Adrenal gland (tissue), 12 donors: ENCODE measurements around the gene ERC2. TPM values are rescaled to one million over a fixed set of nuclear protein-coding genes. Genes with fewer than 3 reads are reported as not detected.

Experiments
- DNase-seq, 7 donors: peaks; one replicate each; pipeline ENCODE4 v3.0.0-alpha.2; 2019 to 2020
- H3K27ac ChIP-seq, 5 donors: fragments of 200-600 bp; sonication (generic) in 4 of 5; 1 replicate in 3 of 5; 2 replicates in 2 of 5; pipeline versions ENCODE4 v1.5.1 to v1.8.0; 2016 to 2020; ENCODE audit warnings: mild to moderate bottlenecking in 1 of 5
- H3K27me3 ChIP-seq: fragments of 200-600 bp; 2 replicates; pipeline ENCODE4 v1.8.0; 2021
- H3K36me3 ChIP-seq, 2 donors: fragments of 200-600 bp; replicated peaks in 1 of 2; 1 replicate in 1 of 2; 2 replicates in 1 of 2; pipeline versions ENCODE4 v1.5.1 to v1.8.0; 2018 to 2022
- H3K4me1 ChIP-seq, 2 donors: fragments of 200-600 bp; replicated peaks in 1 of 2; 1 replicate in 1 of 2; 2 replicates in 1 of 2; pipeline versions ENCODE4 v1.5.1 to v1.8.0; 2018 to 2021
- H3K4me3 ChIP-seq, 4 donors: fragments of 200-600 bp; sonication (generic) in 3 of 4; one replicate each; pipeline ENCODE4 v1.5.1; 2016 to 2018
- H3K9me3 ChIP-seq, 3 donors: fragments of 200-600 bp; sonication (generic) in 1 of 3; replicated peaks in 1 of 3; 1 replicate in 2 of 3; 2 replicates in 1 of 3; pipeline versions ENCODE4 v1.5.1 to v1.8.0; 2016 to 2021
- CTCF ChIP-seq, 6 experiments: fragments of 450-650 bp in 4 of 6; fragments of 200-600 bp in 2 of 6; sonication (generic) in 1 of 6; IDR thresholded peaks; 1 replicate in 5 of 6; 2 replicates in 1 of 6; pipeline versions ENCODE4 v1.5.1 to v1.8.0; 2016 to 2021; ENCODE audit warnings: antibody characterized with exemption in 6 of 6, mild to moderate bottlenecking in 2 of 6, moderate library complexity in 1 of 6
- POLR2A ChIP-seq, 2 donors: fragments of 450-650 bp; IDR thresholded peaks; one replicate each; pipeline ENCODE4 v1.6.1; 2017; ENCODE audit warnings: antibody characterized with exemption in 2 of 2, mild to moderate bottlenecking in 2 of 2, moderate library complexity in 1 of 2
- WGBS, 4 donors: extraction: QIAGEN DNeasy Blood & Tissue Kit in 2 of 4; methylation state at CpG; one replicate each; pipeline versions ENCODE4 v1.1.5 to v1.1.7; 2013 to 2017; 5-methylcytosine and 5-hydroxymethylcytosine counted together
- intact Hi-C, 2 donors: fragments of 100-400 bp; cut with DNase I; formaldehyde crosslinking; loops; one replicate each; pipeline versions ENCODE4 v1.14.1 to v1.15.0; 2022 to 2023
- polyA plus RNA-seq, 3 donors: library from polyadenylated mRNA; stranded (reverse); fragments of 200-250 nt in 2 of 3; fragments of 350-450 nt in 1 of 3; fragmentation: Illumina TruSeq in 1 of 3; extraction: RNeasy Lipid Tissue Mini Kit (QIAGEN cat#74804) in 1 of 3; gene quantifications; one replicate each; pipeline ENCODE4 v1.2.3, GENCODE V29; 2013 to 2014
- total RNA-seq, 9 donors: library from RNA; depleted of rRNA in 4 of 9; stranded (reverse); fragments of >200 nt in 4 of 9; fragments of 120-200 nt in 1 of 9; fragmentation: NEBNext Ultra II Directional in 1 of 9; extraction: Animal tissue kit (Norgen Biotek cat#: 25700) in 1 of 9; gene quantifications; one replicate each; pipeline versions ENCODE4 v1.1.0 to v1.2.4, GENCODE V29; 2013 to 2023
- donor health status: healthy with polysubstance abuse.
- donor health status: Bipolar disorder and iron deficiency.
- donor health status: DM: yes; HTN: yes; CAD: no.
- donor health status: DM: no; HTN: no; CAD: no.
- donor health status: DM: no; HTN: no; CAD: no.
- donor health status: DM: yes; HTN: yes; CAD: no.

Gene ERC2
- total and polyA plus RNA-seq, 12 donors: 0.47 to 5.8 (median 1.5) TPM

GRCh38 chr3:55651011-55651410 lies 817.3 kb downstream of the ERC2 start:
- TF ChIP-seq CTCF (IDR thresholded peaks at IDR 0.05): no peak
- no peak for TF ChIP-seq POLR2A (IDR thresholded peaks at IDR 0.05)
- WGBS, 4 donors: 86 to 93% (median 90%) methylated on average over 1 to 3 of the region's 3 CpGs
- peaks cover 3% of the 10 kb centered on the region for H3K27me3 ChIP-seq
- H3K27ac ChIP-seq: no peak overlapping the region
- no peaks in the 10 kb centered on the region for H3K9me3 ChIP-seq
- intact Hi-C loops: no loop called here
- H3K4me1 ChIP-seq: no peaks in the 10 kb centered on the region
- DNase-seq: no peak
- H3K36me3 ChIP-seq: no peaks in the 10 kb centered on the region
- H3K4me3 ChIP-seq: no peak overlapping the region

GRCh38 chr3:55650011-55650410 lies 818.3 kb downstream of the ERC2 start:
- intact Hi-C loops: no loop called here
- 77 to 87% (median 84%) methylated on average over 4 of the region's 4 CpGs for WGBS, 4 donors

GRCh38 chr3:55649554-55649953 lies 818.7 kb downstream of the ERC2 start:
- Histone ChIP-seq H3K4me3 (no peak overlapping the region), H3K27ac (no peak overlapping the region), H3K36me3 (no peaks in the 10 kb centered on the region), H3K4me1 (no peaks in the 10 kb centered on the region), H3K9me3 (no peaks in the 10 kb centered on the region), H3K27me3 (peaks cover 3% of the 10 kb centered on the region)
- no peak for TF ChIP-seq CTCF (IDR thresholded peaks at IDR 0.05)
- no peak for TF ChIP-seq POLR2A (IDR thresholded peaks at IDR 0.05)
- DNase-seq: no peak
- intact Hi-C loops: no loop called here
- WGBS, 4 donors: 65 to 75% (median 68%) methylated on average over 6 of the region's 6 CpGs

More at GRCh38 chr3:55650011-55650410, 818.3 kb downstream of the ERC2 start:
- Histone ChIP-seq H3K27ac (no peak overlapping the region), H3K4me1 (no peaks in the 10 kb centered on the region), H3K9me3 (no peaks in the 10 kb centered on the region), H3K4me3 (no peak overlapping the region), H3K36me3 (no peaks in the 10 kb centered on the region), H3K27me3 (peaks cover 3% of the 10 kb centered on the region)
- TF ChIP-seq CTCF (IDR thresholded peaks at IDR 0.05) (no peak), POLR2A (IDR thresholded peaks at IDR 0.05) (no peak)
- no peak for DNase-seq

- Histone ChIP-seq H3K27me3 (peaks cover 3% of the 10 kb centered on the region), H3K4me1 (no peaks in the 10 kb centered on the region), H3K9me3 (no peaks in the 10 kb centered on the region), H3K4me3 (no peak overlapping the region), H3K27ac (no peak overlapping the region), H3K36me3 (no peaks in the 10 kb centered on the region)
- intact Hi-C loops: no loop called here
- WGBS, 4 donors: 70 to 75% (median 71%) methylated on average over 7 of the region's 7 CpGs
- TF ChIP-seq CTCF (IDR thresholded peaks at IDR 0.05) (no peak), POLR2A (IDR thresholded peaks at IDR 0.05) (no peak)
- DNase-seq: no peak
Observed at GRCh38 chr3:55648591-55649318, 819.5 kb downstream of the ERC2 start.
